Measurements from ENCODE around the gene RB1.
A peak's percentile ranks its signal among the peaks of the same experiment; 100 is the strongest.

Gene RB1

GRCh38 chr13:48478391-48478790 lies 174.8 kb downstream of the RB1 start:
- DNase-seq (ENCODE audit: low spot score): no peak
- no peak for TF ChIP-seq CTCF (IDR thresholded peaks at IDR 0.05; ENCODE audit: extremely low read depth, missing control alignments)

GRCh38 chr13:48483575-48483974 lies 180.0 kb downstream of the RB1 start:
- DNase-seq (ENCODE audit: low spot score): no peak
- no peak for TF ChIP-seq CTCF (IDR thresholded peaks at IDR 0.05; ENCODE audit: extremely low read depth, missing control alignments)

GRCh38 chr13:48485432-48485831 lies 181.9 kb downstream of the RB1 start:
- TF ChIP-seq CTCF (IDR thresholded peaks at IDR 0.05; ENCODE audit: extremely low read depth, missing control alignments): no peak

GRCh38 chr13:48486362-48486761 lies 182.8 kb downstream of the RB1 start:
- DNase-seq (ENCODE audit: low spot score): no peak
- TF ChIP-seq CTCF (IDR thresholded peaks at IDR 0.05; ENCODE audit: extremely low read depth, missing control alignments): no peak

More at GRCh38 chr13:48485432-48485831, 181.9 kb downstream of the RB1 start:
- DNase-seq (ENCODE audit: low spot score): no peak

GRCh38 chr13:48486836-48487235 lies 183.3 kb downstream of the RB1 start:
- DNase-seq (ENCODE audit: low spot score): no peak
- TF ChIP-seq CTCF (IDR thresholded peaks at IDR 0.05; ENCODE audit: extremely low read depth, missing control alignments): no peak

GRCh38 chr13:48487968-48488367 lies 184.4 kb downstream of the RB1 start:
- no peak for TF ChIP-seq CTCF (IDR thresholded peaks at IDR 0.05; ENCODE audit: extremely low read depth, missing control alignments)
- DNase-seq (ENCODE audit: low spot score): no peak

GRCh38 chr13:48488995-48489394 lies 185.4 kb downstream of the RB1 start:
- DNase-seq (ENCODE audit: low spot score): peak; percentile 31
- no peak for TF ChIP-seq CTCF (IDR thresholded peaks at IDR 0.05; ENCODE audit: extremely low read depth, missing control alignments)
